ENCODE results near the gene GGCT.

DNA sequence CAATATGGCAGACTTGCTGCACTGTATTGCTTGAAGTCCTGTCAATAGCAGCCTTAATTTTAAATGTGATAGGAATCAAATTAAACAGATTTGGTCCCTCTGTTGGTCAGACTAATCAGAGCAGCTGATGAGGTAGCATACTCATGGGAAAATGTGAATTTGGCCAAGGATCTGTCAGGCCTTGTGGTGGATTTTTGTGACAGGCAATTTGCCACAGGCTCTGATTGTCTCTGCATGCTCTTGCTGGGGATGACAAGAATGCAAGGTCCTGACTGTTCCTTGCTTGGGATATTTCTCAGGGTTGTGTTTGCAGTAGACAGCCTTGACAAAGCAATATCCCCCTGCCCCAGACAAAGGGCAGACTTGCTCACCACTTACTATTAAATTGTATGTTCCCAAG lies 48.5 kb upstream of the GGCT start:
- TF ChIP-seq, protein P1, sequence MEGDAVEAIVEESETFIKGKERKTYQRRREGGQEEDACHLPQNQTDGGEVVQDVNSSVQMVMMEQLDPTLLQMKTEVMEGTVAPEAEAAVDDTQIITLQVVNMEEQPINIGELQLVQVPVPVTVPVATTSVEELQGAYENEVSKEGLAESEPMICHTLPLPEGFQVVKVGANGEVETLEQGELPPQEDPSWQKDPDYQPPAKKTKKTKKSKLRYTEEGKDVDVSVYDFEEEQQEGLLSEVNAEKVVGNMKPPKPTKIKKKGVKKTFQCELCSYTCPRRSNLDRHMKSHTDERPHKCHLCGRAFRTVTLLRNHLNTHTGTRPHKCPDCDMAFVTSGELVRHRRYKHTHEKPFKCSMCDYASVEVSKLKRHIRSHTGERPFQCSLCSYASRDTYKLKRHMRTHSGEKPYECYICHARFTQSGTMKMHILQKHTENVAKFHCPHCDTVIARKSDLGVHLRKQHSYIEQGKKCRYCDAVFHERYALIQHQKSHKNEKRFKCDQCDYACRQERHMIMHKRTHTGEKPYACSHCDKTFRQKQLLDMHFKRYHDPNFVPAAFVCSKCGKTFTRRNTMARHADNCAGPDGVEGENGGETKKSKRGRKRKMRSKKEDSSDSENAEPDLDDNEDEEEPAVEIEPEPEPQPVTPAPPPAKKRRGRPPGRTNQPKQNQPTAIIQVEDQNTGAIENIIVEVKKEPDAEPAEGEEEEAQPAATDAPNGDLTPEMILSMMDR (IDR thresholded peaks at IDR 0.05): no peak
- no peak for TF ChIP-seq ZFX (IDR thresholded peaks at IDR 0.05; ENCODE audit: borderline replicate concordance)
